DND-41 (cell line): ENCODE data around the gene AP4M1.

Experiments
- ATAC-seq: fragments of 200-7000 bp; cut with Tn5 transposase; 3 replicates; pipeline ENCODE4 v1.9.1; 2021; ENCODE audit warnings: low read depth; ENCODE audit not compliant: insufficient read depth
- DNase-seq: peaks from one replicate; pipeline ENCODE4 v3.0.0-alpha.2; 2020
- H2AFZ ChIP-seq: 2 replicates; pipeline ENCODE4 v1.6.0; 2012; ENCODE audit warnings: low read depth, low read length
- H3K27ac ChIP-seq: 2 replicates; pipeline ENCODE4 v1.5.1; 2012; ENCODE audit warnings: low read length, inconsistent platforms
- H3K27me3 ChIP-seq: fragments of 200-600 bp; sonication (generic); 2 replicates; pipeline ENCODE4 v1.6.0; 2012; ENCODE audit warnings: low read length, mild to moderate bottlenecking, inconsistent platforms; ENCODE audit not compliant: insufficient read depth, poor library complexity
- H3K36me3 ChIP-seq: 2 replicates; pipeline ENCODE4 v1.5.1; 2012; ENCODE audit warnings: low read length, inconsistent platforms; ENCODE audit not compliant: insufficient read depth
- H3K4me1 ChIP-seq: 2 replicates; pipeline ENCODE4 v1.5.1; 2012; ENCODE audit warnings: mild to moderate bottlenecking, low read length; ENCODE audit not compliant: insufficient read depth
- H3K4me2 ChIP-seq: 2 replicates; pipeline ENCODE4 v1.6.0; 2012; ENCODE audit warnings: mild to moderate bottlenecking, moderate library complexity, low read length, inconsistent platforms; ENCODE audit not compliant: insufficient read depth
- H3K4me3 ChIP-seq, 2 experiments: fragments of 200-600 bp in 1 of 2; shearing (Covaris generic) in 1 of 2; 2 replicates each; pipeline ENCODE4 v1.5.1; 2012 to 2016; ENCODE audit warnings: inconsistent platforms in 2 of 2, low read length in 2 of 2, mild to moderate bottlenecking in 2 of 2, low read depth in 1 of 2, moderate library complexity in 1 of 2
- H3K79me2 ChIP-seq: 2 replicates; pipeline ENCODE4 v1.6.0; 2012; ENCODE audit warnings: low read length, inconsistent platforms; ENCODE audit not compliant: insufficient read depth
- H3K9ac ChIP-seq: 2 replicates; pipeline ENCODE4 v1.6.0; 2012; ENCODE audit warnings: low read depth, mild to moderate bottlenecking, inconsistent platforms, low read length, moderate library complexity
- H3K9me3 ChIP-seq: 2 replicates; pipeline ENCODE4 v1.5.1; 2012; ENCODE audit warnings: low read length, moderate library complexity, mild to moderate bottlenecking, inconsistent platforms; ENCODE audit not compliant: insufficient read depth, severe bottlenecking
- H4K20me1 ChIP-seq: 2 replicates; pipeline ENCODE4 v1.6.0; 2012; ENCODE audit warnings: low read length; ENCODE audit not compliant: insufficient read depth
- CTCF ChIP-seq: IDR thresholded peaks from 2 replicates; pipeline ENCODE4 v1.5.1; 2012; ENCODE audit warnings: borderline replicate concordance, low read length, moderate library complexity, mild to moderate bottlenecking; ENCODE audit not compliant: poor library complexity, severe bottlenecking; ENCODE audit errors: extremely low read depth
- EZH2 ChIP-seq: IDR thresholded peaks from 3 replicates; pipeline ENCODE4 v1.6.1; 2012; ENCODE audit warnings: borderline replicate concordance, low read depth, mild to moderate bottlenecking, moderate library complexity, low read length, inconsistent platforms; ENCODE audit not compliant: severe bottlenecking

Gene AP4M1

GRCh38 chr7:100071018-100071723 lies 30.3 kb upstream of the AP4M1 start:
- H2AFZ ChIP-seq, result no peak overlapping the region
- TF ChIP-seq EZH2 (no peak), CTCF (no peak)
- no peak for ATAC-seq
- peaks cover 81% of the 10 kb centered on the region for H3K36me3 ChIP-seq
- H3K27ac ChIP-seq, result no peak overlapping the region
- H3K9me3 ChIP-seq, result peaks cover 24% of the 10 kb centered on the region
- no peak for DNase-seq
- H3K4me3 ChIP-seq, result no peak overlapping the region
- H3K27me3 ChIP-seq, result no peaks in the 10 kb centered on the region
- no peak overlapping the region for H3K4me2 ChIP-seq
- H3K79me2 ChIP-seq, result peaks cover 17% of the 10 kb centered on the region
- no peak overlapping the region for H3K9ac ChIP-seq
- H3K4me1 ChIP-seq, result no peaks in the 10 kb centered on the region
- no peaks in the 10 kb centered on the region for H4K20me1 ChIP-seq

GRCh38 chr7:100072462-100072861 lies 29.0 kb upstream of the AP4M1 start:
- DNase-seq (no peak), ATAC-seq (no peak)
- Histone ChIP-seq H3K9me3 (peaks cover 24% of the 10 kb centered on the region), H3K4me1 (no peaks in the 10 kb centered on the region), H3K27ac (no peak overlapping the region), H3K9ac (no peak overlapping the region), H3K79me2 (peaks cover 29% of the 10 kb centered on the region), H2AFZ (no peak overlapping the region), H3K27me3 (no peaks in the 10 kb centered on the region), H3K4me3 (no peak overlapping the region), H3K4me2 (no peak overlapping the region), H4K20me1 (peaks cover 2% of the 10 kb centered on the region; the same call in 1 of the 2 replicates), H3K36me3 (peaks cover 87% of the 10 kb centered on the region)
- TF ChIP-seq CTCF (no peak), EZH2 (no peak)

GRCh38 chr7:100074841-100075240 lies 26.6 kb upstream of the AP4M1 start:
- Histone ChIP-seq H3K27me3 (no peaks in the 10 kb centered on the region), H3K27ac (no peak overlapping the region), H4K20me1 (peaks cover 17% of the 10 kb centered on the region), H3K9me3 (peaks cover 24% of the 10 kb centered on the region), H3K4me3 (no peak overlapping the region), H3K36me3 (peaks cover 96% of the 10 kb centered on the region), H3K79me2 (peaks cover 53% of the 10 kb centered on the region), H3K4me1 (peaks cover 14% of the 10 kb centered on the region), H3K4me2 (no peak overlapping the region), H3K9ac (no peak overlapping the region), H2AFZ (no peak overlapping the region)
- no peak for TF ChIP-seq EZH2
- TF ChIP-seq CTCF, result no peak
- no peak for ATAC-seq
- no peak for DNase-seq

GRCh38 chr7:100075418-100075817 lies 26.0 kb upstream of the AP4M1 start:
- H3K4me1 ChIP-seq, result peaks cover 20% of the 10 kb centered on the region
- no peak overlapping the region for H2AFZ ChIP-seq
- no peak overlapping the region for H3K27ac ChIP-seq
- H3K9me3 ChIP-seq, result peaks cover 24% of the 10 kb centered on the region
- no peak overlapping the region for H3K4me3 ChIP-seq
- no peak for ATAC-seq
- no peak for DNase-seq
- peaks cover 21% of the 10 kb centered on the region for H4K20me1 ChIP-seq
- H3K79me2 ChIP-seq, result peaks cover 59% of the 10 kb centered on the region
- H3K27me3 ChIP-seq, result no peaks in the 10 kb centered on the region
- no peak for TF ChIP-seq CTCF
- TF ChIP-seq EZH2, result no peak
- no peak overlapping the region for H3K4me2 ChIP-seq
- H3K36me3 ChIP-seq, result peaks cover 95% of the 10 kb centered on the region
- H3K9ac ChIP-seq, result no peak overlapping the region
